Activated CD8-positive, alpha-beta memory T cell treated with anti-CD3 and anti-CD28 coated beads, Interleukin-2, amount 50 U/mL, for 4 hours (primary cell): ENCODE data around the gene SIRT2.
"Not testable (repeated sequence)": the region's sequence is repeated elsewhere in the genome, so short reads cannot be mapped to it uniquely, and the experiment has no call there.

Experiments
- DNase-seq: peaks from one replicate; pipeline ENCODE4 v3.0.0-alpha.2; 2020

SIRT2 gene

GRCh38 chr19:38862321-38863059 lies 36.9 kb downstream of the SIRT2 start:
- no peak for DNase-seq

- no peak for DNase-seq
Measured at GRCh38 chr19:38861368-38861767, 38.0 kb downstream of the SIRT2 start.

GRCh38 chr19:38859631-38860204 lies 39.7 kb downstream of the SIRT2 start:
- not testable (repeated sequence) for DNase-seq

GRCh38 chr19:38856813-38857212 lies 42.6 kb downstream of the SIRT2 start:
- DNase-seq, result no peak

- DNase-seq, result not testable (repeated sequence)
Measured at GRCh38 chr19:38855751-38856150, 43.7 kb downstream of the SIRT2 start.

GRCh38 chr19:38854961-38855360 lies 44.5 kb downstream of the SIRT2 start:
- not testable (repeated sequence) for DNase-seq

- DNase-seq, result no peak
Measured at GRCh38 chr19:38853214-38853613, 46.2 kb downstream of the SIRT2 start.

- DNase-seq, result peak; percentile 62
Measured at GRCh38 chr19:38852231-38853044, 47.0 kb downstream of the SIRT2 start.

- peak; percentile 89 for DNase-seq
Measured at GRCh38 chr19:38851622-38852230, 47.7 kb downstream of the SIRT2 start.

- DNase-seq, result peak; percentile 44
Measured at GRCh38 chr19:38850976-38851621, 48.3 kb downstream of the SIRT2 start.

GRCh38 chr19:38850436-38850975 lies 48.9 kb downstream of the SIRT2 start:
- DNase-seq, result peak; percentile 98

GRCh38 chr19:38849860-38850435 lies 49.5 kb downstream of the SIRT2 start, which contains the start of gene HNRNPL:
TSS of gene HNRNPL (minus strand) at chr19:38849986. CDS start at chr19:38849966, 20 bp downstream.
- DNase-seq, result peak; percentile 99

- DNase-seq, result peak; percentile 99
Measured at GRCh38 chr19:38849147-38849859, 50.1 kb downstream of the SIRT2 start.

GRCh38 chr19:38848299-38849146 lies 50.9 kb downstream of the SIRT2 start:
- DNase-seq, result no peak

- DNase-seq, result no peak
Measured at GRCh38 chr19:38846097-38846496, 53.3 kb downstream of the SIRT2 start.

- no peak for DNase-seq
Measured at GRCh38 chr19:38845374-38846024, 53.9 kb downstream of the SIRT2 start.

- no peak for DNase-seq
Measured at GRCh38 chr19:38844093-38844686, 55.2 kb downstream of the SIRT2 start.

GRCh38 chr19:38843175-38843758 lies 56.2 kb downstream of the SIRT2 start:
- no peak for DNase-seq
